ENCODE results near the gene FAM219B.

Gene FAM219B

DNA sequence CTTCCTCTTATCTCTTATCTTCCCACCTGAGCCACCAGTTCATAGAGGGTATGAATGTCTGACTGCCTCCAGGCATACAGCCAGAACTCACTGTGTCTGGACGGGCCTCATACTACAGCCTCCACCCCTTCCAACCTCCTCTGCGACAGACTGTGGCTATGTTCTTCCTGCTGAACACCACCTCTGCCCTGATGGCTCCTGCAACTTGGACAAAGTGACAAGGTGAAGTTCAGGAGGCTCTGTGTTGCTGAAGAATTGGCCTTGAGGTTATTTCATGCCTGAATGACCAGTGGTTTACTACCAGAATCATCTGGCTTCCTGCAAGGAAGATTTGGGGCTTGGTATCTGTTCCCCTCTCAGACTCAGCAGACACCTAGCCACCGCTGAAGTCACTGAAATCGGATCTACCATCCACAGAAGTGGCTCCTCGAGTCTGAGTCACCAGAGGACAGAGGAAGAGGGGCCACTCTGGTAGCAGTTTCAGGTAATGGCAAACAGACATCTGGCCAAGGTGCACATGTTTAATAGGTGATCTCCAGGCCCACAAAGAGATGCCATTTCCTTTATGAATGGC lies 49.5 kb downstream of the FAM219B start:
- peaks cover 44% of the 10 kb centered on the region for H3K36me3 ChIP-seq

GRCh38 chr15:74856537-74856936 lies 50.1 kb downstream of the FAM219B start:
- Histone ChIP-seq H3K27ac (no peak overlapping the region), H3K36me3 (peaks cover 50% of the 10 kb centered on the region), H3K27me3 (no peaks in the 10 kb centered on the region), H3K9me3 (no peaks in the 10 kb centered on the region), H3K4me3 (ENCODE audit: low read depth in 1 of 2, low read length in 1 of 2) (no peak overlapping the region), H3K4me1 (ENCODE audit: control insufficient read depth in 1 of 2, insufficient read depth in 1 of 2, low read depth in 1 of 2, low read length in 1 of 2) (no peaks in the 10 kb centered on the region)
- TF ChIP-seq CTCF (IDR thresholded peaks at IDR 0.05), result no peak

More for the DNA sequence above, 49.5 kb downstream of the FAM219B start:
- Histone ChIP-seq H3K4me1 (ENCODE audit: control insufficient read depth in 1 of 2, insufficient read depth in 1 of 2, low read depth in 1 of 2, low read length in 1 of 2) (no peaks in the 10 kb centered on the region), H3K27me3 (no peaks in the 10 kb centered on the region), H3K27ac (peak overlapping the region; percentile 26), H3K9me3 (no peaks in the 10 kb centered on the region), H3K4me3 (ENCODE audit: low read depth in 1 of 2, low read length in 1 of 2) (no peak overlapping the region)
- TF ChIP-seq CTCF (IDR thresholded peaks at IDR 0.05), result no peak

DNA sequence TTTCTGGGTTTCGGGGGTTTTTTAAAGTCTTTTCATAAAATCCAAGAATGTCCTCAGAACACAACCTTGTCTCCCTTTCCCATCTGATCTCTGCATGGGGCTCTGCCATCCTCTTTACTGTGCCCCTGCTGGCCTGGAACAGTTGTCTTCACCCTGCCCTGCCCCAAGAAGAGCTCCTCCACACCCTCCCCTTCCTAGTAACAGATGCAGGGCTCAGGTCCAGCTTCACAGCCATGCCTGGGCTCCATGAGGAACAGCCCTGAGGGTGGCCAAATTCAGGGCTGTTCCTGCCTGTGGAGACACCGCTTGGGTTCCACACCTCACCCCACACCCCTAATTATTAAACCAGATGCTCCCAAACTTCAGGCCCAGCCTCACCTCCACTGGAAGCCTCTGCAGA lies 50.8 kb downstream of the FAM219B start:
- H3K4me3 ChIP-seq (ENCODE audit: low read depth in 1 of 2, low read length in 1 of 2), result no peak overlapping the region
- no peaks in the 10 kb centered on the region for H3K27me3 ChIP-seq
- H3K9me3 ChIP-seq, result no peaks in the 10 kb centered on the region
- H3K36me3 ChIP-seq, result peaks cover 50% of the 10 kb centered on the region
- H3K4me1 ChIP-seq (ENCODE audit: control insufficient read depth in 1 of 2, insufficient read depth in 1 of 2, low read depth in 1 of 2, low read length in 1 of 2), result no peaks in the 10 kb centered on the region
- H3K27ac ChIP-seq, result no peak overlapping the region
- TF ChIP-seq CTCF (IDR thresholded peaks at IDR 0.05), result no peak

DNA sequence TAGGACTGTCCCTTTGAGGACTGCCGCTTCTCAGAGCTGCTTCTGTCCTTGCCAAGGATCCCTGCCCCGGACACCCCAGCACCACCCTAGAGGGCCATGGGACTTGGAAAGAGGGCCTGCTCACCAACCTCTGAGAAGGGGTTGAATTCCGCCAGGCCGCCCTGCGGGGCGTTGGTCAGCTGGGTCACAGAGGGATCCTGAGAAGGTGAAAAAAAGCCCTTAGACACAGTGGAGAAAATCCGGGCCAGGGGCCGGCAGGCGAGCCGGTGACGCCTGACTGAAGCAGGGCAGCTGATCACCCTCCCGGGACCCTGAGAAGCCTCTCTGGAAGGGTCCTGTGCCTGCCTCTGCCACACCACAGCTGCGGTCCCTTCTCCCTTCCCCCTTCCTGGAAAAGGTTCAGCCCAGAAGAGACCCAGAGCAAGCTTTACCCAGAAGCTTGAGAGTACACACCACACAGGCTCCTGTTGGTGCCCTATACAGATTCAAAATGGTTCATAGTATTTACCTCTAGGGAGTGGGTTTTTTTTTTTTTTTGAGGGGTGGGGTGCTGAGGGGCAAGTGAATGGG lies 52.1 kb downstream of the FAM219B start:
- no peak overlapping the region for H3K27ac ChIP-seq
- H3K27me3 ChIP-seq, result no peaks in the 10 kb centered on the region
- peaks cover 64% of the 10 kb centered on the region for H3K36me3 ChIP-seq
- no peak overlapping the region for H3K4me3 ChIP-seq (ENCODE audit: low read depth in 1 of 2, low read length in 1 of 2)
- H3K4me1 ChIP-seq (ENCODE audit: control insufficient read depth in 1 of 2, insufficient read depth in 1 of 2, low read depth in 1 of 2, low read length in 1 of 2), result no peaks in the 10 kb centered on the region
- H3K9me3 ChIP-seq, result no peaks in the 10 kb centered on the region
- no peak for TF ChIP-seq CTCF (IDR thresholded peaks at IDR 0.05)

- H3K9me3 ChIP-seq, result no peaks in the 10 kb centered on the region
- no peak overlapping the region for H3K27ac ChIP-seq
- no peak for TF ChIP-seq CTCF (IDR thresholded peaks at IDR 0.05)
- no peaks in the 10 kb centered on the region for H3K4me1 ChIP-seq (ENCODE audit: control insufficient read depth in 1 of 2, insufficient read depth in 1 of 2, low read depth in 1 of 2, low read length in 1 of 2)
- no peak overlapping the region for H3K4me3 ChIP-seq (ENCODE audit: low read depth in 1 of 2, low read length in 1 of 2)
- H3K27me3 ChIP-seq, result no peaks in the 10 kb centered on the region
- peaks cover 80% of the 10 kb centered on the region for H3K36me3 ChIP-seq
These were observed 54.7 kb downstream of the FAM219B start for GRCh38 chr15:74851960-74852359.

All from neutrophil (primary cell).